ENCODE measurements around the gene MEIS2. TPM values are rescaled to one million over a fixed set of nuclear protein-coding genes. Genes with fewer than 3 reads are reported as not detected.

MEIS2 gene
- total RNA-seq, 1 donor from 2014 or later = 6.7 TPM

DNA sequence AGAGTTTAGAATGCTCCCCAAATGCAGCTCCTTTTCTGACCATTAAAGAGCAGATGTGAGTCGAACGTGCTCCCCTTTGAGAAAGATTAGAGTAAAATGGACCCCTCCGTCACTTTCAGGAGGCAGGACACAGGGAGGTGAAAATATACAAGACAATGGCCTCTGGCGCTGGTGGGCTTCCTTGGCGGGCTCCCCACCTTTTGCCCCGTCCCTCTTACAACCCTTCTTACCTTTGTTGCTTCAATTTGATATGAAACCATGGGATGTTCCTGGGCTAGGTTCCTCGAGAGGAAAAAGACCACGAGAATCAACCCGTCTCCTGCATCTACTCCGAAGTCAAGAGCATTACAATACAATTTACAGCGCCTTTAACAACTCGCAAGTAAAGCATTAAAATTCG lies 214.2 kb downstream of the MEIS2 start:
- DNase-seq (ENCODE audit: low read depth) = no peak
- no peaks in the 10 kb centered on the region for H3K36me3 ChIP-seq (ENCODE audit: control insufficient read depth, insufficient read depth, low read length)
- no peak overlapping the region for H3K4me3 ChIP-seq (ENCODE audit: low read depth, low read length)
- peaks cover 70% of the 10 kb centered on the region for H3K27me3 ChIP-seq (ENCODE audit: control insufficient read depth, insufficient read depth, low read length)
- TF ChIP-seq, protein P1, sequence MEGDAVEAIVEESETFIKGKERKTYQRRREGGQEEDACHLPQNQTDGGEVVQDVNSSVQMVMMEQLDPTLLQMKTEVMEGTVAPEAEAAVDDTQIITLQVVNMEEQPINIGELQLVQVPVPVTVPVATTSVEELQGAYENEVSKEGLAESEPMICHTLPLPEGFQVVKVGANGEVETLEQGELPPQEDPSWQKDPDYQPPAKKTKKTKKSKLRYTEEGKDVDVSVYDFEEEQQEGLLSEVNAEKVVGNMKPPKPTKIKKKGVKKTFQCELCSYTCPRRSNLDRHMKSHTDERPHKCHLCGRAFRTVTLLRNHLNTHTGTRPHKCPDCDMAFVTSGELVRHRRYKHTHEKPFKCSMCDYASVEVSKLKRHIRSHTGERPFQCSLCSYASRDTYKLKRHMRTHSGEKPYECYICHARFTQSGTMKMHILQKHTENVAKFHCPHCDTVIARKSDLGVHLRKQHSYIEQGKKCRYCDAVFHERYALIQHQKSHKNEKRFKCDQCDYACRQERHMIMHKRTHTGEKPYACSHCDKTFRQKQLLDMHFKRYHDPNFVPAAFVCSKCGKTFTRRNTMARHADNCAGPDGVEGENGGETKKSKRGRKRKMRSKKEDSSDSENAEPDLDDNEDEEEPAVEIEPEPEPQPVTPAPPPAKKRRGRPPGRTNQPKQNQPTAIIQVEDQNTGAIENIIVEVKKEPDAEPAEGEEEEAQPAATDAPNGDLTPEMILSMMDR (IDR thresholded peaks at IDR 0.05; ENCODE audit: insufficient read depth, low read length, poor library complexity, severe bottlenecking) = no peak

DNA sequence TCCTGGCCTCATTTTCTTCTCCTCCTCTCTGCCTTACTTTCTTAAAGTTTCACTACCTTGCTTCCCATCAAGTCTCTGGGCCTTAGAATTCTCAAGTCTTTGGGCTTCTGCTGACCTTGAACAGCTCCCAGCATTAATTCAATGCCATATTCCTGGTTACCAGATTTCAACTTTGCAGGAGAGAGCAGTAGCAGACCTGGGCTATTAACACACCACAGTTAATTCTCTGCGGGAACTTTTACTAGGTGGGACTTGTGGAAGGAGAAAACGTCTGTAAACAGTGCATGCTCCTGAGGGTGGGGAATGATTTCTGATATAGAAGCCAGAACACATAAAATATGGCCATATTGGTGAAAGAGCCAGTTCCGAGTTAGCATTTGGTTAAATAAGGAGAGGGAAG lies 214.6 kb downstream of the MEIS2 start:
- Histone ChIP-seq H3K27me3 (ENCODE audit: control insufficient read depth, insufficient read depth, low read length) (peaks cover 74% of the 10 kb centered on the region), H3K4me3 (ENCODE audit: low read depth, low read length) (no peak overlapping the region), H3K36me3 (ENCODE audit: control insufficient read depth, insufficient read depth, low read length) (no peaks in the 10 kb centered on the region)
- TF ChIP-seq, protein P1 (IDR thresholded peaks at IDR 0.05; ENCODE audit: insufficient read depth, low read length, poor library complexity, severe bottlenecking) = no peak
- no peak for DNase-seq (ENCODE audit: low read depth)

DNA sequence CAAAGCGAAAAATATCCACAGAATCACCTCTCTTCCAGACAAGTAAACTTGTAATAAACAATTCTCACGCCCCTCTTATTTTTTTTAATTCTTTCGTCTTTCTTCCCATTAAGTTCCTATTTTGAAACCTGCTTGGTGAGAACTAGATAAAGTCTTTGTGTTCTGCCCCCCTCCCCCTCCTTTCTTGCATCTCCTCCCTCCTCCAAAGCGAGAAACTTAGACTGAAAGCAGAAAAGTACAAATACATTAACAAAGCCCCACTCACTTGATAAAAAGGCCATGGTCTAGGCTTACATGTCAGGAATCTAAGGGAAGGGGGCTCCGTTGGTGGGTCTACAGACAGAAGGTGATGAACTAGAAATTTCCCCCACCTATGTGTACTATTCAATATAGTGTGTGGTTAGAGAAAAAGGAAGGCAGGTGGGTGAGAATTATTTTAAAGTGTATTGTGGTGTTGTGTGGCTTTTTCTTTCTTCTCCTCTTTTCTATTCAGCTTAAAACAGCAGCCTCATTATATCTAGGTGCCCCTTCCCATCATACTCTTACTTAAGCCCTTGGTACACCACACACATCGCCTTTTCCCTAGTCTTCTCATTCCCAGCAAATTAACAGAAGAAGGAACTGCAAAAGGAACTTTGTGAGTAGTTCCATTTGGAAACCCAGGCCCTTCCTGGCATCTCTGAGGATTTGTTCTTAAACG lies 215.3 kb downstream of the MEIS2 start:
- Histone ChIP-seq H3K27me3 (ENCODE audit: control insufficient read depth, insufficient read depth, low read length) (peaks cover 81% of the 10 kb centered on the region), H3K36me3 (ENCODE audit: control insufficient read depth, insufficient read depth, low read length) (no peaks in the 10 kb centered on the region), H3K4me3 (ENCODE audit: low read depth, low read length) (no peak overlapping the region)
- TF ChIP-seq, protein P1 (IDR thresholded peaks at IDR 0.05; ENCODE audit: insufficient read depth, low read length, poor library complexity, severe bottlenecking) = no peak
- DNase-seq (ENCODE audit: low read depth) = no peak

DNA sequence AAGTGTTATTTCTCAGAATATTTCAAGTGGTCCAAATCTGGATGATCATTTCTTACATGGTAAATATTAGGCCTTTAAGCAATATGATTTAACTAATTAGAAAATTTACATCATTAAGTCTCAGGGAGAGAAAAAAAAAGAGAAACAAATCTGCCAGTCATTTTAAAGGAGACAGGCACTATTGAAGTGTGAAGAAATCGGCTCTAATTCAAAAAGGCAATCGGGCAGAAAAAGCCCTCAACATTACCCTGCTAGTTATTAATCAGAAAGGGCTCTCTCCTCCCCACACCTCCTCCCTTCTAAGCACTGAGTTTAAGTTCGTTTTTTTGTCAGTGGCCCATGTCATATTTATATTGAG lies 215.9 kb downstream of the MEIS2 start:
- no peak for DNase-seq (ENCODE audit: low read depth)
- Histone ChIP-seq H3K4me3 (ENCODE audit: low read depth, low read length) (no peak overlapping the region), H3K27me3 (ENCODE audit: control insufficient read depth, insufficient read depth, low read length) (peaks cover 87% of the 10 kb centered on the region), H3K36me3 (ENCODE audit: control insufficient read depth, insufficient read depth, low read length) (no peaks in the 10 kb centered on the region)
- TF ChIP-seq, protein P1 (IDR thresholded peaks at IDR 0.05; ENCODE audit: insufficient read depth, low read length, poor library complexity, severe bottlenecking) = no peak

DNA sequence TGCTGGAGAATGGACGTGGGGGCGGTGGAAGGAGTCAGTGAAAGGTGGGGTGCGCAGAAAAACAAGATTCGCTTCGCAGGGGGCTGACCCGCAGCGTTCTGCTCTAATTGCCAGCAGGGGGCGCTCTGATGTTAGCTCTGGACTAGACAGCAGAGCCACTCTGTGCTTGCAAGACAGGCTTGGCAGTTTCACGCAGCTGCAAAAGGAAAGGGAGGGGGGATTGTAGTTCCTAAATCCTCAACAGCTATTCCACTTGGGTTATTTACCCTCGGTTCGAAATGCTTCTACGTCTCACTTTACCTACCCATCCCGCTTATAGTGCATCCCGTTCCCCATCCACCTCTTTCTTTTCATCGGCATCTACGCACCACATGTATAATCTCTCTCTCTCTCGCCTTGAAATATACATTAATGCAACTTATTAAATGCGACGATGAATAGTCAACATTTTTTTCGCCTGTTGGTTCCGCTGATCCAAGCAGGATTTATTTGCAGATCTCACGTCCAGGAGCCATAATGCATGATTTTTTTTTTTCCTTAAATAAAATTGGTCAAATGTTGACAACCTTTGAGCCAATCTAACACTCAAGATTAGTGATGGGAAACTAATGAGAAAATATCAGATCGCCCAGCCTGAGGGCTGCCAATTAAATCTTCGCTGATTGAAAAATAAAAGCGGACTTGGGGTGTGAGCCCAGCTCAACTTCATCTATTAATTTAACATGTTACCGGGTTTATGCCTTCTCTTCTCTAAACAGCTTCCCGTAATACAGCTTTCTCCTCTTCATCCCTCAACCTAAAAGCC lies 216.4 kb downstream of the MEIS2 start:
- no peak overlapping the region for H3K4me3 ChIP-seq (ENCODE audit: low read depth, low read length)
- peaks cover 93% of the 10 kb centered on the region for H3K27me3 ChIP-seq (ENCODE audit: control insufficient read depth, insufficient read depth, low read length)
- TF ChIP-seq, protein P1 (IDR thresholded peaks at IDR 0.05; ENCODE audit: insufficient read depth, low read length, poor library complexity, severe bottlenecking) = peak; percentile 90
- H3K36me3 ChIP-seq (ENCODE audit: control insufficient read depth, insufficient read depth, low read length) = no peaks in the 10 kb centered on the region
- peak; percentile 32 for DNase-seq (ENCODE audit: low read depth)

Data from kidney epithelial cell (primary cell).